ENCODE data around the gene MAP7.

The MAP7 gene

DNA sequence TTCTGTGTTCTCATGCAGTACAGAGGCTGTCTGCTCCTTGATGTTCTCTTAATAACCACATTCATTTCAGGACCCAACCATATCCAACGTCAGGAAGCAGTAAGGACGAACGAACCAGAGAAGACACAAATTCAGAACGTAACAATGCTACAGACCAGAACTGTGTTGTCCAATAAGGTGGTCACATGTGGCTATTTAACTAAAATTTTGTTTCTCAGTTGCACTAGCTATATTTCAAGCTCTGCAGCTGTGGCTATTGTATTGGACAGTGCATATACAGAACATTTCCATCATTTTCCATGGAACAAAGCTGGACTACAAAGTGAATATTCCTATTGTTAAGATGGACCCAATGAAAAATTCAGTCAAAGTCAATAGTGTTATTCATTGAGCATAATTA, 27.0 kb downstream of the MAP7 start:
- H3K9me3 ChIP-seq (ENCODE audit: control insufficient read depth, insufficient read depth, low read length), result no peaks in the 10 kb centered on the region
- H3K36me3 ChIP-seq (ENCODE audit: control insufficient read depth, low read length), result no peaks in the 10 kb centered on the region
- no peaks in the 10 kb centered on the region for H3K79me2 ChIP-seq (ENCODE audit: control insufficient read depth, low read length)
- H3K4me1 ChIP-seq (ENCODE audit: control insufficient read depth, low read length), result no peaks in the 10 kb centered on the region
- no peaks in the 10 kb centered on the region for H4K20me1 ChIP-seq (ENCODE audit: control insufficient read depth, insufficient read depth, low read depth, low read length)
- H3K27ac ChIP-seq (ENCODE audit: low read depth, low read length), result no peak overlapping the region
- no peak overlapping the region for H3K4me2 ChIP-seq (ENCODE audit: low read length)
- peaks cover 12% of the 10 kb centered on the region for H3K27me3 ChIP-seq (ENCODE audit: control insufficient read depth, low read length)
- no peak for TF ChIP-seq EZH2phosphoT487 (IDR thresholded peaks at IDR 0.05; ENCODE audit: borderline replicate concordance, low read length)
- TF ChIP-seq, protein P1, sequence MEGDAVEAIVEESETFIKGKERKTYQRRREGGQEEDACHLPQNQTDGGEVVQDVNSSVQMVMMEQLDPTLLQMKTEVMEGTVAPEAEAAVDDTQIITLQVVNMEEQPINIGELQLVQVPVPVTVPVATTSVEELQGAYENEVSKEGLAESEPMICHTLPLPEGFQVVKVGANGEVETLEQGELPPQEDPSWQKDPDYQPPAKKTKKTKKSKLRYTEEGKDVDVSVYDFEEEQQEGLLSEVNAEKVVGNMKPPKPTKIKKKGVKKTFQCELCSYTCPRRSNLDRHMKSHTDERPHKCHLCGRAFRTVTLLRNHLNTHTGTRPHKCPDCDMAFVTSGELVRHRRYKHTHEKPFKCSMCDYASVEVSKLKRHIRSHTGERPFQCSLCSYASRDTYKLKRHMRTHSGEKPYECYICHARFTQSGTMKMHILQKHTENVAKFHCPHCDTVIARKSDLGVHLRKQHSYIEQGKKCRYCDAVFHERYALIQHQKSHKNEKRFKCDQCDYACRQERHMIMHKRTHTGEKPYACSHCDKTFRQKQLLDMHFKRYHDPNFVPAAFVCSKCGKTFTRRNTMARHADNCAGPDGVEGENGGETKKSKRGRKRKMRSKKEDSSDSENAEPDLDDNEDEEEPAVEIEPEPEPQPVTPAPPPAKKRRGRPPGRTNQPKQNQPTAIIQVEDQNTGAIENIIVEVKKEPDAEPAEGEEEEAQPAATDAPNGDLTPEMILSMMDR (IDR thresholded peaks at IDR 0.05; ENCODE audit: low read depth, low read length, poor library complexity, severe bottlenecking), result no peak
- no peaks in the 10 kb centered on the region for H3K9me2 ChIP-seq (replicated peaks; ENCODE audit: control insufficient read depth, low read length)
- H3F3A ChIP-seq (ENCODE audit: control insufficient read depth, insufficient read depth), result no peaks in the 10 kb centered on the region
- no peak overlapping the region for H3K4me3 ChIP-seq (ENCODE audit: low read length)

DNA sequence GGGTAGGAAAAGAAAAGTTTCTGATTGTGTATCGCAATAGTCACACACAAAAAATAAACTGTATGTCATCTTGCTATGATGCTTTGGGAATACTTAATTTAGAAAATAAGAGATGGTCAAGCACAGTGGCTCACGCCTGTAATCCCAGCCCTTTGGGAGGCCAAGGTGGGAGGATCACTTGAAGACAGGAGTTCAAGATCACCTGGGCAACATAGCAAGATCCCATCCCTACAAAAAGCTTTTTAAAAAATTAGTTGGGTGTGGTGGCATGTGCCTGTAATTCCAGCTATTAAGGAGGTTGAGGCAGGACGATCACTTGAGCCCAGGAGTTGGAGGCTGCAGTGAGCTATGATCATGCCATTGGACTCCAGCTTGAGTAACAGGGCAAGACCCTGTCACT, 27.6 kb downstream of the MAP7 start:
- no peaks in the 10 kb centered on the region for H3K79me2 ChIP-seq (ENCODE audit: control insufficient read depth, low read length)

DNA sequence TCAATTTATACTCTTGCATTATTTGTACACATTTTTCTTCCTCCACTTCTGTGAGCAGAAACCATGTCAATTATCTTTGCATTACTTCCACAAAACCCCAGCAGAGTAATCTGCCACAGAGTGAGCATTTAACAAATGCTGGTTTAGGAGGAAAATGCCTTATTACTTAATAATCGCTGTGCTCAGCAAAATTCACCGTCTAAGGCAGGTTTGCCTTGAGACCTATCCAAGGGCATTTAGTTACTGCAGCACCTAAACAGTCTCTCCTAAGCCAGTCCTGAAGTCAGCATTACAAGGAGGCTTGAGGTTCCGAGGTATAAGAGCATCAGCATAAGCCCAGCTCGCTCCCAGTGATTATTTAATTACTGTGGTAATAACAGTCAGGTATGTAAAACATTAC, 28.3 kb downstream of the MAP7 start:
- no peak overlapping the region for H3K4me2 ChIP-seq (ENCODE audit: low read length)
- H3K4me3 ChIP-seq (ENCODE audit: low read length), result no peak overlapping the region
- H3F3A ChIP-seq (ENCODE audit: control insufficient read depth, insufficient read depth), result no peaks in the 10 kb centered on the region
- no peaks in the 10 kb centered on the region for H3K4me1 ChIP-seq (ENCODE audit: control insufficient read depth, low read length)
- peaks cover 12% of the 10 kb centered on the region for H3K27me3 ChIP-seq (ENCODE audit: control insufficient read depth, low read length)
- H3K27ac ChIP-seq (ENCODE audit: low read depth, low read length), result no peak overlapping the region
- no peaks in the 10 kb centered on the region for H3K79me2 ChIP-seq (ENCODE audit: control insufficient read depth, low read length)
- H3K9me3 ChIP-seq (ENCODE audit: control insufficient read depth, insufficient read depth, low read length), result no peaks in the 10 kb centered on the region
- H3K9me2 ChIP-seq (replicated peaks; ENCODE audit: control insufficient read depth, low read length), result no peaks in the 10 kb centered on the region
- no peaks in the 10 kb centered on the region for H4K20me1 ChIP-seq (ENCODE audit: control insufficient read depth, insufficient read depth, low read depth, low read length)
- TF ChIP-seq, protein P1 (IDR thresholded peaks at IDR 0.05; ENCODE audit: low read depth, low read length, poor library complexity, severe bottlenecking), result no peak
- no peak for TF ChIP-seq EZH2phosphoT487 (IDR thresholded peaks at IDR 0.05; ENCODE audit: borderline replicate concordance, low read length)
- no peaks in the 10 kb centered on the region for H3K36me3 ChIP-seq (ENCODE audit: control insufficient read depth, low read length)

More for the DNA sequence above, 27.6 kb downstream of the MAP7 start:
- Histone ChIP-seq H3K27ac (ENCODE audit: low read depth, low read length) (no peak overlapping the region), H3K36me3 (ENCODE audit: control insufficient read depth, low read length) (no peaks in the 10 kb centered on the region), H3K4me2 (ENCODE audit: low read length) (no peak overlapping the region), H3K4me3 (ENCODE audit: low read length) (no peak overlapping the region), H3K27me3 (ENCODE audit: control insufficient read depth, low read length) (peaks cover 12% of the 10 kb centered on the region), H3F3A (ENCODE audit: control insufficient read depth, insufficient read depth) (no peaks in the 10 kb centered on the region), H4K20me1 (ENCODE audit: control insufficient read depth, insufficient read depth, low read depth, low read length) (no peaks in the 10 kb centered on the region), H3K4me1 (ENCODE audit: control insufficient read depth, low read length) (no peaks in the 10 kb centered on the region), H3K9me2 (replicated peaks; ENCODE audit: control insufficient read depth, low read length) (no peaks in the 10 kb centered on the region), H3K9me3 (ENCODE audit: control insufficient read depth, insufficient read depth, low read length) (no peaks in the 10 kb centered on the region)
- TF ChIP-seq, protein P1 (IDR thresholded peaks at IDR 0.05; ENCODE audit: low read depth, low read length, poor library complexity, severe bottlenecking), result no peak
- TF ChIP-seq EZH2phosphoT487 (IDR thresholded peaks at IDR 0.05; ENCODE audit: borderline replicate concordance, low read length), result no peak

DNA sequence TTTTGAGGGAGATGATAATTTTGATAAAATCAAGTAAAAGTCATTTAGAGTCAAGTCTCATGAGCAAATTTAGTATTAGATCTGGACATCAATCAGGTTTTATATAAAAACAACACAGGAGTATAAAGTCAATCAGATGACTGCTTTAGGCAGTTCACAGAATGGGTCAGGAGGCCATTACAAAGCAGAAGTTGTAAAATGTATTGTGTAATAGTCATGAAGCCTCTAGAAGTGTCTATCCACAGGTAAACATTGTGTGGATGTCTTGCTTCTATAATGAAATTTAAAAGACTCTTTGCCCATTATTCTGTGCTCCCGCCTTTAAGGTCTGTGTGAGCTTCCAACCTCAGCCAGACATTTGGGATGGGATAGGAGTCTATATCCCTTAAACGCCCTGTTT, 28.8 kb downstream of the MAP7 start:
- no peaks in the 10 kb centered on the region for H3K79me2 ChIP-seq (ENCODE audit: control insufficient read depth, low read length)
- H3K4me1 ChIP-seq (ENCODE audit: control insufficient read depth, low read length), result no peaks in the 10 kb centered on the region
- H3K4me3 ChIP-seq (ENCODE audit: low read length), result no peak overlapping the region
- H3F3A ChIP-seq (ENCODE audit: control insufficient read depth, insufficient read depth), result no peaks in the 10 kb centered on the region
- H3K27ac ChIP-seq (ENCODE audit: low read depth, low read length), result no peak overlapping the region
- no peak for TF ChIP-seq EZH2phosphoT487 (IDR thresholded peaks at IDR 0.05; ENCODE audit: borderline replicate concordance, low read length)
- TF ChIP-seq, protein P1 (IDR thresholded peaks at IDR 0.05; ENCODE audit: low read depth, low read length, poor library complexity, severe bottlenecking), result no peak
- H3K9me2 ChIP-seq (replicated peaks; ENCODE audit: control insufficient read depth, low read length), result no peaks in the 10 kb centered on the region
- no peaks in the 10 kb centered on the region for H3K9me3 ChIP-seq (ENCODE audit: control insufficient read depth, insufficient read depth, low read length)
- no peak overlapping the region for H3K4me2 ChIP-seq (ENCODE audit: low read length)
- H4K20me1 ChIP-seq (ENCODE audit: control insufficient read depth, insufficient read depth, low read depth, low read length), result no peaks in the 10 kb centered on the region
- no peaks in the 10 kb centered on the region for H3K36me3 ChIP-seq (ENCODE audit: control insufficient read depth, low read length)
- peaks cover 12% of the 10 kb centered on the region for H3K27me3 ChIP-seq (ENCODE audit: control insufficient read depth, low read length)

Data from DOHH2 (cell line).